ENCODE measurements around the gene RNF130.

RNF130 gene

DNA sequence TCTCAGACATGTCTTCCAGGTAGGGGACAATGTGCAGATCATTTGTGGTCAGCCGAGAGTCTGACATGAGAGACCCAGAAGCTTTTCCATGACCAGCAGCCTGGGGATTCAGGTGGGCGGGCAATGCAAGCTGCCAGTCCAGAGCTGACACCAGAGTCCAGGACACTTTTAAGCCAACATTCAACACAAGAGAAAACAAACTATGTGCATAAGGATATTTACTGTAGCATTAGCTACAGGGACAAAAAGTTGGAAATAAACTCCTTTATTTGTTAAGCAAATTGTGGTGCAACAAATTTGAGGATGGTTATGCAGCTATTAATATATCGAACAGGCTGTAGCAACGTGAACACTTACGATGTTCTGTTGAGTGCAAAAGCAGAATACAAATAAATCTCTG, 9.9 kb upstream of the RNF130 start:
- DNase-seq (ENCODE audit: low spot score), result no peak
- TF ChIP-seq, protein P1, sequence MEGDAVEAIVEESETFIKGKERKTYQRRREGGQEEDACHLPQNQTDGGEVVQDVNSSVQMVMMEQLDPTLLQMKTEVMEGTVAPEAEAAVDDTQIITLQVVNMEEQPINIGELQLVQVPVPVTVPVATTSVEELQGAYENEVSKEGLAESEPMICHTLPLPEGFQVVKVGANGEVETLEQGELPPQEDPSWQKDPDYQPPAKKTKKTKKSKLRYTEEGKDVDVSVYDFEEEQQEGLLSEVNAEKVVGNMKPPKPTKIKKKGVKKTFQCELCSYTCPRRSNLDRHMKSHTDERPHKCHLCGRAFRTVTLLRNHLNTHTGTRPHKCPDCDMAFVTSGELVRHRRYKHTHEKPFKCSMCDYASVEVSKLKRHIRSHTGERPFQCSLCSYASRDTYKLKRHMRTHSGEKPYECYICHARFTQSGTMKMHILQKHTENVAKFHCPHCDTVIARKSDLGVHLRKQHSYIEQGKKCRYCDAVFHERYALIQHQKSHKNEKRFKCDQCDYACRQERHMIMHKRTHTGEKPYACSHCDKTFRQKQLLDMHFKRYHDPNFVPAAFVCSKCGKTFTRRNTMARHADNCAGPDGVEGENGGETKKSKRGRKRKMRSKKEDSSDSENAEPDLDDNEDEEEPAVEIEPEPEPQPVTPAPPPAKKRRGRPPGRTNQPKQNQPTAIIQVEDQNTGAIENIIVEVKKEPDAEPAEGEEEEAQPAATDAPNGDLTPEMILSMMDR (IDR thresholded peaks at IDR 0.05; ENCODE audit: extremely low read depth, missing control alignments), result no peak

DNA sequence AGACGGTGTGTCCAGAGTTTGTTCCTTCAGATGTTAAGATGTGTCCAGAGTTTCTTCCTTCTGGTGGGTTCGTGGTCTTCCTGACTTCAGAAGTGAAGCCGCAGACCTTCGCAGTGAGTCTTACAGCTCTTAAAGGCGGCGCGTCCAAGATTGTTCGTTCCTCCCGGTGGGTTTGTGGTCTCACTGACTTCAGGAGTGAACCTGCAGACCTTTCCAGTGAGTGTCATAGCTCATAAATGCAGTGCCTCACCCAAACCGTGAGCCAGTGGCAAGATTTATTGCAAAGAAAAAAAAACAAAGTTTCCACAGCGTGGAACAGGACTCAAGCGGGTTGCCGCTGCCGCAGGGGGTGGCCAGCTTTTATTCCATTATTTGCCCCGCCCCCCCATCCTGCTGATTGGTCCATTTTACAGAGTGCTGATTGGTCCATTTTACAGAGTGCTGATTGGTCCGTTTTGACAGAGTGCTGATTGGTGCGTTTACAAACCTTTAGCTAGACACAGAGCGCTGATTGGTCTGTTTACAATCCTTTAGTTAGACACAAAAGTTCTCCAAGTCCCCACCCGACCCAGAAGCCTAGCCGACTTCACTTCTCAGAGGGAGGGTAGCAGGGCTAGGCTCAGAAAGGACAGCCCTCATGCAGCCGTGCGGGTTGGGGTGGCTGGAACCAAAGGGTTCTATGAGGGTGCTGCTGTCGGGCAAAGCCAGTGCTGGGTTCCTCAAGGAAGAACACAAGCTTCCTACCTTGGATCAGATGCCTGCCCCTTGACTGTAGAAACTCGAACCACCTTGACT, 9.1 kb upstream of the RNF130 start:
- TF ChIP-seq, protein P1 (IDR thresholded peaks at IDR 0.05; ENCODE audit: extremely low read depth, missing control alignments), result no peak
- no peak for DNase-seq (ENCODE audit: low spot score)

DNA sequence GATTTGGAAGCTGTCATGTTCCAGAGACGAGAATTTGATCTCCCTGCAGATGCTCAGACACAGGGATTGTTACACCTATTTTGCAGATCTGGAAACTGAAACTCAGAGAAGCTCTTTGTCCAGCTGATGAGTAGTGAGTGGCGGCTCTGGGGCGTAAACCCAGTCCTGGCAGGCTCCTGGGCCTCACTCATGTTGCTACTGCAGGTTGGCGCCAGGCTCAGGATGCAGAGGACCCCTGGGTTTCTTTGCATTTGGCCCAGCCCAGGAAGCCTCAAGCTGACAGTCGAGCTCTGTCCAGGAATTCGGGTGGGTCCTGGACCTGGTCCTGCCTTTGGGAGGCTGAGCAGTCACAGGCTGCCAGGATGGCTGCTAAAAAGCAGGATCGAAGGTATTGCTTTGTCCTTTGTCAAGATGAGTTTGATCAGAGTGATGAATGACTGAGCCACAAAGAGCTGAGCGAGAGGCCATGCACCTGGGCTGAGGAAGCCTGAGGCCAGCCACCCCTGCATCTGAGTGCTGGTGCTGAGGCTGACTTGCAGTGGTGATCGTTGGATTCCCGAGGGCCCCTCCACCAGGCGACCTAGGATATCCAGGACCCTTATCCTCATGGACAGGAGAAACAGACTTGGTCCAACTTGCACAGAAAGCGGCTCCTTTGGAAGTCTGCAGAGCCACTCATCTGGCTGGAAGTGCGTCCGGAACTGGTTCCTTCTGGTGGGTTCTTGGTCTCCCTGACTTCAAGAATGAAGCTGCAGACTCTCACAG, 8.3 kb upstream of the RNF130 start:
- DNase-seq (ENCODE audit: low spot score), result no peak
- TF ChIP-seq, protein P1 (IDR thresholded peaks at IDR 0.05; ENCODE audit: extremely low read depth, missing control alignments), result no peak

DNA sequence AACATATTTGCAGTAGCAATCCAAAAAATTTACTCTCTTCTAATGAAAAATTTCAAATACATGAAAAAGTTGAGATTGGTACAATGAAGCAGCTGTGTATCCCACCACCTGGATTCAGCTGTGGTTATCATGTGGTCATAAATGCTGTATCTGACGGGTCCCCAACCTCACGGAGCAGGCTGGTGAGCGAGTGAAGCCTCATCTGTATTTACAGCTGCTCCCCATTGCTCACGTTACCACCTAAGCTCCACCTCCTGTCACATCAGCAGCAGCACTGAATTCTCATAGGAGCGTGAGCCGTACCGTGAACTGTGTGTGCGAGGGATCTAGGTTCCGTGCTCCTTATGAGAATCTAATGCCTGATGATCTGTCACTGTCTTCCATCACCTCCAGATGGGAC, 6.8 kb upstream of the RNF130 start:
- no peak for DNase-seq (ENCODE audit: low spot score)
- TF ChIP-seq, protein P1 (IDR thresholded peaks at IDR 0.05; ENCODE audit: extremely low read depth, missing control alignments), result no peak

DNA sequence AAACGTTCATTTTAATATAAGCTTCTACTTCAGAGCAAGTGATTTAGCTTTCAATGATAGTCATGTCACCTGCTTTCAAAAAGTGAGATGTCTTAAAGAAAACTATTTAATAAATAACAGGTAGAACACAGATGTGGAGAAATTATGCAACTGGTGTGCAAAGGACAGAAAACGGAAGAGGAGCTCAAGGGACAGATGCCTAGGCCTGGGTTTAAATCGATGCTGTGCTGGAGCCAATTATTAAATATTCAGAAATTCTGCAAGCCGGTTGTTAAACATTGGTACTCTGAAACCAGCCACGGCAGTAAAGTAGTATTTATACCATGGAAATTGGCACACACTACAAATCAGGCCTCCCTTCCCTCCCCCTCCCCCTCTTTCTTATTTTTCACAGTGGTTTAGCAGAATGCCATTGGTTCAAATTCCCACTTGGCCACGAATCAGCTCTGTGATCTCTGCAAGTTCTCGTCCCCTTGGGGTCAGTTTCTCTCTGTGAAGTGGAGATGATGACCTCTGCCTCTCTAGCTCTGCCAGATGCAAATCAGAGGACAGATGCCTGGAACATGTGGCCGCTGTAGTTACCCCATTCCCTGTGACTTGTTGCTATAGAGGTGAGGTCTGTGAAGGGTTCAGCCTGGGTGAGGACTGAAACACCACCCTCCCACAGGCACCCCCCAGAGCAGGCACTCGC, 6.2 kb upstream of the RNF130 start:
- TF ChIP-seq, protein P1 (IDR thresholded peaks at IDR 0.05; ENCODE audit: extremely low read depth, missing control alignments), result no peak

DNA sequence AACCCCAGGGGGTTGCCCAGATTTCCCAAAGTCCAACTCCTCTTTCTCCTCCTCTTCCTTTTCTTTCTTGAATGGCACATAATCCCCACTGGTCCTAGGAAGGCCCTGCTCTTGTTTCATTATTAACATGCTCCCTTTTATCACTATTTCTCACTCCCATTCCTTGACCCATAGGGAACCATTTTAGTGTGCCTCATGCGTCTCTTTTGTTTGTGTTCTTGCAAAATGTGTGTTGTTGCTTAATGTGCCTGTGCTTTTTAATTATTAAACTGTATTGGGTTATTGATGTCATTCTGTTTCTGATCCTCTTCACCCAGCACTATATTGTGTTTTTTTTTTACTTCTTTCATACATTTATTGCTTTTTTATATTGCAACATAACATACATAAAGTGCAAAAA, 4.1 kb upstream of the RNF130 start:
- no peak for DNase-seq (ENCODE audit: low spot score)
- TF ChIP-seq, protein P1 (IDR thresholded peaks at IDR 0.05; ENCODE audit: extremely low read depth, missing control alignments), result no peak

More for the DNA sequence above, 6.2 kb upstream of the RNF130 start:
- no peak for DNase-seq (ENCODE audit: low spot score)

DNA sequence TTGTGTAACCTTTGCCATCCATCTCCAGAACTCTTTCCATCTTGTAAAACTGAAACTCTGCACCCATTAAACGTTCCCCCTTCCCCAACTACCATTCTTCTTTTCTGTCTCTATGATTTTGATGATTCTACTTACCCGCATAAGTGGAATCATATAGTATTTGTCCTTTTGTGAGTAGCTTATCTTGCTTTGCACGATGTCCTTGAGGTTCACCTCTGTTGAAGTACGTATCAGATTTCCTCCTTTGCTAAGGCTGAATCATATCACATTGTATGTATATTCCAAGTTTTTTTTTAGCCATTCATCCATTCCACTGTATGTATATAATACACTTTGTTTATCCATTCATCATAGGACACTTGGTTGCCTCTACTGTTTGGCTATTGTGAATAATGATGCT, 2.9 kb upstream of the RNF130 start:
- TF ChIP-seq, protein P1 (IDR thresholded peaks at IDR 0.05; ENCODE audit: extremely low read depth, missing control alignments), result no peak
- no peak for DNase-seq (ENCODE audit: low spot score)

Measured in GM20000 (cell line).